Measurements from ENCODE around the gene RAC3.

GRCh38 chr17:81998212-81998611 is 33.3 kb upstream of the RAC3 start:
- TF ChIP-seq POLR2AphosphoS5 (IDR thresholded peaks at IDR 0.05) (no peak), CTCF (IDR thresholded peaks at IDR 0.05) (no peak)

All from esophagus muscularis mucosa (tissue), 3 donors.